HepG2 (cell line): ENCODE results near the gene SEC16A. TPM values are rescaled to one million over a fixed set of nuclear protein-coding genes. Genes with fewer than 3 reads are reported as not detected.

Experiments used
- ATAC-seq: fragments of 200-7000 bp; cut with Tn5 transposase; 3 replicates; pipeline ENCODE4 v1.9.1; 2020; ENCODE audit warnings: mild to moderate bottlenecking, moderate library complexity
- BruUV-seq: library from RNA; stranded (reverse); fragments of 400-500 nt; replicated peaks from 2 replicates; lab custom pipeline; 2021; lab: Mats Ljungman, UMichigan
- CTCF ChIA-PET: fragments of 300-600 bp; formaldehyde crosslinking; extraction: SDS; loops from one replicate; lab custom pipeline; 2021; ENCODE audit warnings: low total read pairs, inconsistent platforms, low intra/inter-chr PET ratio; lab: Yijun Ruan, JAX
- POLR2A ChIA-PET: fragments of 350-600 bp; sonication (Branson Sonifier 250); formaldehyde crosslinking; loops from one replicate; lab custom pipeline; 2020; ENCODE audit warnings: antibody characterized with exemption, inconsistent platforms; lab: Yijun Ruan, JAX
- DNase-seq: peaks from one replicate; pipeline ENCODE4 v3.0.0-alpha.2; 2015; ENCODE audit warnings: low spot score
- FAIRE-seq: peaks from 3 replicates; lab custom pipeline; 2011; peaks lifted over from hg19 to GRCh38; lab: Jason Lieb, UNC
- H2AFZ ChIP-seq: one replicate; pipeline ENCODE4 v1.6.1; 2011; ENCODE audit warnings: low read length, inconsistent platforms
- H3K27ac ChIP-seq: fragments of 300-600 bp; 3 replicates; pipeline ENCODE4 v1.8.0; 2011; ENCODE audit warnings: mixed run types, mild to moderate bottlenecking, mixed read lengths, low read length, inconsistent platforms; ENCODE audit not compliant: insufficient read depth; ENCODE audit errors: extremely low read length
- H3K27me3 ChIP-seq, 2 experiments: fragments of 200-600 bp in 1 of 2; 2 replicates in 1 of 2; 3 replicates in 1 of 2; pipeline versions ENCODE4 v1.6.0 to v1.8.0; 2011; ENCODE audit warnings: low read length in 2 of 2, mild to moderate bottlenecking in 2 of 2, moderate library complexity in 2 of 2, inconsistent platforms in 1 of 2; ENCODE audit not compliant: insufficient read depth in 2 of 2, control insufficient read depth in 1 of 2
- H3K36me3 ChIP-seq, 2 experiments: fragments of 200-600 bp in 1 of 2; replicated peaks in 1 of 2; 2 replicates in 1 of 2; 3 replicates in 1 of 2; pipeline versions ENCODE4 v1.5.1 to v1.8.0; 2011; ENCODE audit warnings: low read length in 2 of 2, inconsistent platforms in 1 of 2; ENCODE audit not compliant: insufficient read depth in 2 of 2, control insufficient read depth in 1 of 2
- H3K4me1 ChIP-seq: 2 replicates; pipeline ENCODE4 v1.5.1; 2012; ENCODE audit warnings: low read length, inconsistent platforms; ENCODE audit not compliant: insufficient read depth
- H3K4me2 ChIP-seq: 2 replicates; pipeline ENCODE4 v1.6.0; 2011; ENCODE audit warnings: low read depth, low read length, inconsistent platforms
- H3K4me3 ChIP-seq, 3 experiments: fragments of 200-600 bp in 1 of 3; sonication (generic), shearing (Covaris generic) in 1 of 3; replicated peaks in 1 of 3; 2 replicates each; pipeline ENCODE4 v1.5.1; 2011 to 2016; ENCODE audit warnings: low read length in 3 of 3, inconsistent platforms in 2 of 3, low read depth in 2 of 3, mild to moderate bottlenecking in 2 of 3, control low read depth in 1 of 3, mixed read lengths in 1 of 3; ENCODE audit not compliant: insufficient read depth in 1 of 3
- H3K79me2 ChIP-seq: one replicate; pipeline ENCODE4 v1.6.1; 2011; ENCODE audit warnings: low read length, inconsistent platforms; ENCODE audit not compliant: insufficient read depth
- H3K9ac ChIP-seq: 2 replicates; pipeline ENCODE4 v1.6.0; 2011; ENCODE audit warnings: mild to moderate bottlenecking, low read depth, low read length, inconsistent platforms; ENCODE audit not compliant: insufficient read depth
- H3K9me3 ChIP-seq: 2 replicates; pipeline ENCODE4 v1.5.1; 2012; ENCODE audit warnings: mild to moderate bottlenecking, low read length
- H4K20me1 ChIP-seq: 2 replicates; pipeline ENCODE4 v1.6.0; 2011; ENCODE audit warnings: inconsistent platforms, mild to moderate bottlenecking, low read length, moderate library complexity; ENCODE audit not compliant: insufficient read depth
- SMAD3 ChIP-seq: sonication (generic); formaldehyde crosslinking; IDR thresholded peaks from 2 replicates; pipeline ENCODE4 v1.4.0; 2020; ENCODE audit warnings: missing genetic modification reagents
- ZBTB8A ChIP-seq: sonication (generic); formaldehyde crosslinking; IDR thresholded peaks from 2 replicates; pipeline ENCODE4 v1.4.0; 2020; ENCODE audit warnings: mild to moderate bottlenecking, low read depth, missing genetic modification reagents, borderline replicate concordance
- ZNF710 ChIP-seq: sonication (generic); formaldehyde crosslinking; IDR thresholded peaks from 2 replicates; pipeline ENCODE4 v1.5.0; 2020; ENCODE audit warnings: mild to moderate bottlenecking, missing genetic modification reagents, borderline replicate concordance
- ZNF768 ChIP-seq: sonication (generic); formaldehyde crosslinking; IDR thresholded peaks from 2 replicates; pipeline ENCODE4 v1.4.0; 2020; ENCODE audit warnings: missing genetic modification reagents
- WGBS: methylation state at CpG from one replicate; pipeline ENCODE4 v1.1.6; 2017; ENCODE audit warnings: low lambda C conversion rate; 5-methylcytosine and 5-hydroxymethylcytosine counted together
- in situ Hi-C: cut with HindIII; loops from 2 replicates; pipeline ENCODE4 v1.10.0; 2017; ENCODE audit warnings: low pct_unique_long_range_greater_than_20kb; ENCODE audit not compliant: extremely low pct_ligation_motif_present
- intact Hi-C: fragments of 100-400 bp; cut with micrococcal nuclease; formaldehyde crosslinking; loops from one replicate; pipeline ENCODE4 v1.10.0; 2022; ENCODE audit not compliant: unreplicated experiment
- polyA plus RNA-seq, 8 experiments: library from polyadenylated mRNA; depleted of rRNA in 3 of 8; stranded (reverse) in 7 of 8; unstranded in 1 of 8; fragments of >200 nt; fragmentation: Illumina TruSeq in 4 of 8; extraction: Trizol in 4 of 8; gene quantifications; 2 replicates each; pipeline versions ENCODE4 v1.2.1 to v1.2.3, GENCODE V29; 2011 to 2016; ENCODE audit warnings: low read depth in 4 of 8, missing spikeins in 1 of 8, mixed read lengths in 1 of 8; ENCODE audit not compliant: insufficient read depth in 1 of 8
- total RNA-seq, 5 experiments: library from RNA; depleted of rRNA; stranded (reverse); fragments of >200 nt; fragmentation: Illumina TruSeq; extraction: Trizol; gene quantifications; 2 replicates each; pipeline ENCODE4 v1.2.3, GENCODE V29; 2016; ENCODE audit warnings: low read depth in 1 of 5

Gene SEC16A
- total and polyA plus RNA-seq, 2 of the 13 experiments (the other 11 are each of a cell fraction or from before 2014, with no cell fraction given) = 15.9 to 18.9 TPM

DNA sequence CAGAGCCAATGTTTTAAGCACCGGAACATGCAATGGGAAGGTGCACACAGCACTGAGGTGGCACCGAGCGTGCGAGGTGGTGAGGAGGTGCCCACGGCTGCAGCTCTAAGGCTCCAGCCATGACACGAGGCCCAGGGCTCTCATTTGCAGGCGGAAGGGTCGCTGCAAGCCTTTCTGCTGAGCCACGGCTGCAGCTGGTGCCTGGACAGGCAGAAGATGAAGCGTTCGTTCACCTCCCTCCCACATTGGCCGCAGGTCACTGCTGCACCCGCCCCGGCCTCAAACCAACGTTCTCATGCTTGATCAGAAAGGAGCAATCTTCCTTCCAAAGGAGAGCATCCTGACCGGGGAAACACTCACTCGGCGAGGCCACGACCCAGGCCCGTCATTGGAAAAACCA is 38.7 kb downstream of the SEC16A start (continued):
- no peak for TF ChIP-seq ZNF710
- no peak for TF ChIP-seq ZBTB8A (CRISPR knock-in tag)

DNA sequence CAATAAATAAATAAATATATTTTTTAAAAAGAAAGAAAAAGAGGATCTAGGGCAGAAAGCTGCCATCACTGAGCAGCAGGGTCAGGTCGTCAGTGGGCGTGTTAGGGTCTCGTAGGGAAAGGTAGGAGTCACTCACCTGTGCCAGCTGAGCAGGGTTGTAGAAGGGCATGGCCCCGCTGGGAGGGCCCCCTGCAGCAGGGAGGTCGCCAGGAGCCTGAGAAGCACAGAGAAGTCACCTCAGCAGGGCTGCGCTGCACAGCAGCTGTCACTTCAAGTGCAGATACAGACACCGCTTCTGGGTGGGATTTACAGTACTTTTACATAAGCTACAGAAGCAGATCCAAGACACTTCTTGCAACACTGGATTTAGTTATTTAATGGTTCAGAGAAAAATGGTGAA is 39.2 kb downstream of the SEC16A start:
- Histone ChIP-seq H3K27me3 (no peaks in the 10 kb centered on the region; a peak in 1 of 5 replicates), H3K4me1 (peaks cover 24% of the 10 kb centered on the region), H3K36me3 (peaks cover 30 to 66% of the 10 kb centered on the region in 2 experiments; a peak in 4 of 5 replicates), H3K9ac (no peak overlapping the region), H4K20me1 (no peaks in the 10 kb centered on the region), H3K4me3 (no peak overlapping the region), H3K79me2 (peaks cover 4% of the 10 kb centered on the region), H3K27ac (no peak overlapping the region), H3K4me2 (no peak overlapping the region), H3K9me3 (no peaks in the 10 kb centered on the region)
- FAIRE-seq (no peak), DNase-seq (no peak), ATAC-seq (no peak)
- CTCF ChIA-PET = no interaction called here
- intact Hi-C loops (no loop called here), in situ Hi-C loops (loop anchor here (5.0 kb wide), 1 partner anchor 34 kb away; no protein-coding TSS in a partner anchor)
- POLR2A ChIA-PET = interaction anchor here (1.6 kb wide), 1 partner anchor 81 kb away, joined by 3 read pairs; no protein-coding TSS in a partner anchor
- 98% methylated on average over 7 of the region's 7 CpGs for WGBS
- no peak for TF ChIP-seq SMAD3 (CRISPR knock-in tag)
- peak; percentile 90 for TF ChIP-seq ZNF768 (CRISPR knock-in tag)
- TF ChIP-seq, all 625 proteins: peak for 1
- no TSS peak for BruUV-seq
- no peak overlapping the region for H2AFZ ChIP-seq
